HepG2 (cell line): ENCODE measurements around the gene ZNF24. TPM values are rescaled to one million over a fixed set of nuclear protein-coding genes. Genes with fewer than 3 reads are reported as not detected.

Source experiments
- GTF2F1 ChIP-seq: fragments of 150-350 bp; IDR thresholded peaks from 2 replicates; pipeline ENCODE4 v1.6.1; 2014; ENCODE audit warnings: low read length
- KMT2B ChIP-seq: IDR thresholded peaks from 2 replicates; pipeline ENCODE4 v1.6.1; 2016; ENCODE audit warnings: missing genetic modification reagents, missing compliant biosample characterization
- MTA1 ChIP-seq: sonication (generic); formaldehyde crosslinking; IDR thresholded peaks from 2 replicates; pipeline ENCODE4 v1.4.0; 2020; ENCODE audit warnings: missing genetic modification reagents, mild to moderate bottlenecking, borderline replicate concordance
- RBM22 ChIP-seq: fragments of 200-400 bp; formaldehyde crosslinking; optimal IDR thresholded peaks from 2 replicates; pipeline ENCODE3; 2017; ENCODE audit warnings: mild to moderate bottlenecking, low read length, moderate library complexity
- SALL1 ChIP-seq: sonication (generic); formaldehyde crosslinking; IDR thresholded peaks from 2 replicates; pipeline ENCODE4 v1.8.0; 2022; ENCODE audit warnings: mild to moderate bottlenecking, missing genetic modification reagents
- UBTF ChIP-seq: sonication (generic); formaldehyde crosslinking; IDR thresholded peaks from 2 replicates; pipeline ENCODE4 v1.4.0; 2020; ENCODE audit warnings: mild to moderate bottlenecking, missing genetic modification reagents
- ZNF468 ChIP-seq: sonication (generic); formaldehyde crosslinking; IDR thresholded peaks from 2 replicates; pipeline ENCODE4 v1.8.0; 2022; ENCODE audit warnings: mild to moderate bottlenecking, moderate library complexity, missing genetic modification reagents
- ZNF710 ChIP-seq: sonication (generic); formaldehyde crosslinking; IDR thresholded peaks from 2 replicates; pipeline ENCODE4 v1.5.0; 2020; ENCODE audit warnings: mild to moderate bottlenecking, missing genetic modification reagents, borderline replicate concordance
- ZNF777 ChIP-seq: sonication (generic); formaldehyde crosslinking; IDR thresholded peaks from 2 replicates; pipeline ENCODE4 v1.4.0; 2020; ENCODE audit warnings: missing genetic modification reagents
- ZNF788 ChIP-seq: sonication (generic); formaldehyde crosslinking; IDR thresholded peaks from 2 replicates; pipeline ENCODE4 v1.5.0; 2020; ENCODE audit warnings: mild to moderate bottlenecking, missing genetic modification reagents, borderline replicate concordance
- polyA plus RNA-seq, 8 experiments: library from polyadenylated mRNA; depleted of rRNA in 3 of 8; stranded (reverse) in 7 of 8; unstranded in 1 of 8; fragments of >200 nt; fragmentation: Illumina TruSeq in 4 of 8; extraction: Trizol in 4 of 8; gene quantifications; 2 replicates each; pipeline versions ENCODE4 v1.2.1 to v1.2.3, GENCODE V29; 2011 to 2016; ENCODE audit warnings: low read depth in 4 of 8, missing spikeins in 1 of 8, mixed read lengths in 1 of 8; ENCODE audit not compliant: insufficient read depth in 1 of 8
- total RNA-seq, 5 experiments: library from RNA; depleted of rRNA; stranded (reverse); fragments of >200 nt; fragmentation: Illumina TruSeq; extraction: Trizol; gene quantifications; 2 replicates each; pipeline ENCODE4 v1.2.3, GENCODE V29; 2016; ENCODE audit warnings: low read depth in 1 of 5
- TF ChIP-seq, protein P1 (sequence below), 2 experiments: fragments of 450-650 bp in 1 of 2; sonication (generic) in 1 of 2; formaldehyde crosslinking in 1 of 2; IDR thresholded peaks; 2 replicates each; pipeline versions ENCODE4 v1.6.1 to v1.8.0; 2016 to 2022; ENCODE audit warnings: antibody characterized with exemption in 1 of 2, mild to moderate bottlenecking in 1 of 2, missing genetic modification reagents in 1 of 2
- TF ChIP-seq, protein P2 (sequence below): IDR thresholded peaks from 2 replicates; pipeline ENCODE4 v1.6.1; 2016; ENCODE audit warnings: low read depth, borderline replicate concordance

The ZNF24 gene
- total and polyA plus RNA-seq, 2 of the 13 experiments (the other 11 are each of a cell fraction or from before 2014, with no cell fraction given) = 19.5 to 41.1 TPM

DNA sequence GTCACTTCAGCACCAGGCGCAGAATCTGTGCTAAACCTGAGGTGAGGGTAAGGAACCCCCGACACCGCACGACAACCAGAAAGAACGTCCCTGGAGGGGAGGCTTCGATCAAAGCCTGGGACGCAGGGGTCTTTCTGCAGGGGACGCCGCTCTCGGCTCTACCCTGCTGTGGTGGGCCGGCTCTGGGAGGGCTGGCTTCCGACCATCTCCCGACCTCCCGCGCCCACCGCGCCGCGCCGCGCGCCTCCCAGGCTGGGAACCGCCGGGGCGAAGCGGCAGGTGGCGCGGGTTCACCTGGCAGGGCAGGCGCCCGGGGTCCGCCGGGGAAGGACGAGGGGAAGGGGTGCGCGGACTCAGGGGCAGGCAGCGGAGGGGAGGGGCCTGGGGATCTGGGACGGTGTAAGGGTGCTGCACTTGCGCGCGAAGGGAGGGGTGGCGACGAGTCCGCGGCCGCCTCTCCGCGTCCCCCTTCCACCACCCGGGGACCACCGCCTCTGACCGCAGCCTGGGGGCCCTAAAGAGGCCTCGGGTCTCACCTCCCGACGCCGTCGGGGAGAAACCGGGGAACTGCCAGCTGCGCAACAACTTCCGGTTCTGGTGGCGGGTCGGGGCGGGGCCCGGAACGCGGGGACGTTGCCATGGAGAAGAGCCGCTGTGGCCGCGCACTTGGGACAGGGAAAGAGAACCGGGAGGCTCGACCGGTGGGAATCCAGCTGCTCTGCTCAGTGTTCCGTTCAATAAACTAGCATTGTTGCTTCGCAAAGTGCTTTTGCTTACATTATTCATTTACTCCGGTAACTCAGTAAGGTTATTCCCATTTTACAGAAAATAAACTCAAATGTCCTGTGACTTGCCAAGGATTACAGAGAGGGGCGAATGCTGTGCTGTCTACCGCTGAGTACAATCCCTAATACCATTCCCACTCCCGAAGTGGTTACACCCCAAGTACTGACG is 32.8 kb upstream of the ZNF24 start, which contains the start of gene ZNF396 (continued):
- peak; percentile 100 for TF ChIP-seq ZNF777
- peak; percentile 83 for TF ChIP-seq RBM22
- TF ChIP-seq, protein P1, sequence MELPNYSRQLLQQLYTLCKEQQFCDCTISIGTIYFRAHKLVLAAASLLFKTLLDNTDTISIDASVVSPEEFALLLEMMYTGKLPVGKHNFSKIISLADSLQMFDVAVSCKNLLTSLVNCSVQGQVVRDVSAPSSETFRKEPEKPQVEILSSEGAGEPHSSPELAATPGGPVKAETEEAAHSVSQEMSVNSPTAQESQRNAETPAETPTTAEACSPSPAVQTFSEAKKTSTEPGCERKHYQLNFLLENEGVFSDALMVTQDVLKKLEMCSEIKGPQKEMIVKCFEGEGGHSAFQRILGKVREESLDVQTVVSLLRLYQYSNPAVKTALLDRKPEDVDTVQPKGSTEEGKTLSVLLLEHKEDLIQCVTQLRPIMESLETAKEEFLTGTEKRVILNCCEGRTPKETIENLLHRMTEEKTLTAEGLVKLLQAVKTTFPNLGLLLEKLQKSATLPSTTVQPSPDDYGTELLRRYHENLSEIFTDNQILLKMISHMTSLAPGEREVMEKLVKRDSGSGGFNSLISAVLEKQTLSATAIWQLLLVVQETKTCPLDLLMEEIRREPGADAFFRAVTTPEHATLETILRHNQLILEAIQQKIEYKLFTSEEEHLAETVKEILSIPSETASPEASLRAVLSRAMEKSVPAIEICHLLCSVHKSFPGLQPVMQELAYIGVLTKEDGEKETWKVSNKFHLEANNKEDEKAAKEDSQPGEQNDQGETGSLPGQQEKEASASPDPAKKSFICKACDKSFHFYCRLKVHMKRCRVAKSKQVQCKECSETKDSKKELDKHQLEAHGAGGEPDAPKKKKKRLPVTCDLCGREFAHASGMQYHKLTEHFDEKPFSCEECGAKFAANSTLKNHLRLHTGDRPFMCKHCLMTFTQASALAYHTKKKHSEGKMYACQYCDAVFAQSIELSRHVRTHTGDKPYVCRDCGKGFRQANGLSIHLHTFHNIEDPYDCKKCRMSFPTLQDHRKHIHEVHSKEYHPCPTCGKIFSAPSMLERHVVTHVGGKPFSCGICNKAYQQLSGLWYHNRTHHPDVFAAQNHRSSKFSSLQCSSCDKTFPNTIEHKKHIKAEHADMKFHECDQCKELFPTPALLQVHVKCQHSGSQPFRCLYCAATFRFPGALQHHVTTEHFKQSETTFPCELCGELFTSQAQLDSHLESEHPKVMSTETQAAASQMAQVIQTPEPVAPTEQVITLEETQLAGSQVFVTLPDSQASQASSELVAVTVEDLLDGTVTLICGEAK (IDR thresholded peaks at IDR 0.05) = 0 out of 2 replicates have a peak, but pooled peaks have one; percentile 10
- TF ChIP-seq, protein P1 (CRISPR knock-in tag; IDR thresholded peaks at IDR 0.05) = no peak
- TF ChIP-seq UBTF (CRISPR knock-in tag) = peak; percentile 65
- 0 out of 2 replicates have a peak, but pooled peaks have one; percentile 34 for TF ChIP-seq ZNF710 (CRISPR knock-in tag)
- no peak for TF ChIP-seq GTF2F1
- no peak for TF ChIP-seq ZNF468 (CRISPR knock-in tag)
- TF ChIP-seq KMT2B (CRISPR knock-in tag) = peak; percentile 83
- peak; percentile 48; the same call in 1 of the 2 replicates for TF ChIP-seq ZNF788 (CRISPR knock-in tag)
- TF ChIP-seq, protein P2, sequence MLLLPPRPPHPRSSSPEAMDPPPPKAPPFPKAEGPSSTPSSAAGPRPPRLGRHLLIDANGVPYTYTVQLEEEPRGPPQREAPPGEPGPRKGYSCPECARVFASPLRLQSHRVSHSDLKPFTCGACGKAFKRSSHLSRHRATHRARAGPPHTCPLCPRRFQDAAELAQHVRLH (CRISPR knock-in tag) = 0 out of 2 replicates have a peak, but pooled peaks have one; percentile 8
- TF ChIP-seq MTA1 (CRISPR knock-in tag) = peak; percentile 31; the same call in 1 of the 2 replicates
- TF ChIP-seq SALL1 (CRISPR knock-in tag) = 0 out of 2 replicates have a peak, but pooled peaks have one; percentile 4
